Gastrocnemius medialis (tissue), 4 donors: ENCODE measurements around the gene AFF1. TPM values are rescaled to one million over a fixed set of nuclear protein-coding genes. Genes with fewer than 3 reads are reported as not detected.
"Not testable (repeated sequence)": the region's sequence is repeated elsewhere in the genome, so short reads cannot be mapped to it uniquely, and the experiment has no call there.

Experiments
- ATAC-seq, 2 donors: fragments of 150-250 bp; one replicate each; pipeline ENCODE4 v1.9.1; 2016
- DNase-seq, 2 donors: peaks; one replicate each; pipeline ENCODE4 v3.0.0-alpha.2; 2019
- H3K27ac ChIP-seq, 4 donors: fragments of 200-600 bp; sonication (generic); 1 replicate in 1 of 4; 2 replicates in 3 of 4; pipeline ENCODE4 v1.5.1; 2016 to 2018; ENCODE audit warnings: mild to moderate bottlenecking in 2 of 4, moderate library complexity in 1 of 4
- H3K27me3 ChIP-seq, 3 donors: fragments of 200-600 bp; sonication (generic) in 2 of 3; 1 replicate in 1 of 3; 2 replicates in 2 of 3; pipeline versions ENCODE4 v1.5.1 to v1.6.0; 2016 to 2019; ENCODE audit warnings: mild to moderate bottlenecking in 1 of 3, moderate library complexity in 1 of 3
- H3K36me3 ChIP-seq, 2 donors: fragments of 200-600 bp; sonication (generic) in 1 of 2; one replicate each; pipeline ENCODE4 v1.5.1; 2017 to 2018
- H3K4me1 ChIP-seq, 2 donors: fragments of 200-600 bp; sonication (generic) in 1 of 2; one replicate each; pipeline ENCODE4 v1.5.1; 2016 to 2017; ENCODE audit warnings: mild to moderate bottlenecking in 2 of 2
- H3K4me3 ChIP-seq, 4 donors: fragments of 200-600 bp; sonication (generic) in 3 of 4; 1 replicate in 1 of 4; 2 replicates in 3 of 4; pipeline ENCODE4 v1.5.1; 2016 to 2019; ENCODE audit warnings: mild to moderate bottlenecking in 2 of 4
- H3K9me3 ChIP-seq, 3 donors: fragments of 200-600 bp; sonication (generic) in 2 of 3; 1 replicate in 1 of 3; 2 replicates in 2 of 3; pipeline ENCODE4 v1.5.1; 2016 to 2019
- POLR2A ChIP-seq, 2 donors: fragments of 450-650 bp; IDR thresholded peaks; one replicate each; pipeline ENCODE4 v1.6.1; 2017; ENCODE audit warnings: antibody characterized with exemption in 2 of 2, mild to moderate bottlenecking in 2 of 2, moderate library complexity in 2 of 2
- in situ Hi-C, 4 donors: fragments of 200-750 bp; cut with MboI; loops; one replicate each; pipeline versions ENCODE4 v1.15.0 to v1.8.0; 2017; ENCODE audit warnings: low sequenced_read_pairs in 4 of 4
- intact Hi-C: fragments of 100-400 bp; cut with DNase I; formaldehyde crosslinking; loops from one replicate; pipeline ENCODE4 v1.15.1; 2023; ENCODE audit warnings: low total_unique reads
- total RNA-seq, 4 donors: library from RNA; depleted of rRNA; stranded (reverse); fragments of >200 nt; gene quantifications; one replicate each; pipeline versions ENCODE4 v1.1.0 to v1.2.3, GENCODE V29; 2016
- TF ChIP-seq, protein P1 (sequence below), 5 experiments: fragments of 450-650 bp in 3 of 5; fragments of 200-600 bp in 2 of 5; sonication (generic) in 2 of 5; IDR thresholded peaks in 4 of 5; conservative IDR thresholded peaks in 1 of 5; 1 replicate in 4 of 5; 2 replicates in 1 of 5; pipeline ENCODE4 v1.5.1; 2016 to 2019; ENCODE audit warnings: antibody characterized with exemption in 5 of 5, mild to moderate bottlenecking in 3 of 5, moderate library complexity in 3 of 5

Gene AFF1
- total RNA-seq, 4 donors from 2014 or later = 142 to 265 (median 197) TPM

DNA sequence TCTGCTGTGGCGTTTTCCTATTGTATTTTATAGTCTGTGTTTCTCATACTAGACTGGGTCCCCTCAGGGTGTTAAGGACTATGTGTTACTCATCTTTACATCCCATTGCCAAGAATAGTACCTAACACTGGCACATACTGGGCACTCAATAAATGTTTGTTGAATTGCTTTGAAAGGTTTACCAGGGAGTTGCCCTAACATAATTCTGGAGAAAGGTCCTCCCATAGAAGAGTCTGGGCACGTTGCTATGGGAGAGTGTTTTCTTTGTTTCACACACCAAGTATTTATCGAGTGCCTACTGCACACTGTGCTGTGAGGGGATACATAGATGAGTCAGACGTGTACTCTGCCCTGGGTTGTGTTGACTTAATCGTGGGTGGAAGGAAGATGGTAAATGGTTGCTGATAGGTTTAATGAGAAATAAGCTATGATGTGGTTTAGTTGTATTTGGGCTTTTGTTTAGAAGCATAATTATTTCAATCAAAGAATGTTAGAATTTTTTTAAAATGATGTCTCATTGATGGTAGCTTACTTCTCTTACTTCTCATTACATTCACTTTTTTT lies 42.9 kb downstream of the AFF1 start:
- peaks cover 10 to 17% of the 10 kb centered on the region in 2 donors for H3K4me1 ChIP-seq
- no peaks in the 10 kb centered on the region for H3K27me3 ChIP-seq
- no peaks in the 10 kb centered on the region for H3K36me3 ChIP-seq
- H3K4me3 ChIP-seq = no peak overlapping the region
- H3K9me3 ChIP-seq = no peaks in the 10 kb centered on the region
- ATAC-seq (no peak), DNase-seq (no peak)
- no peak overlapping the region for H3K27ac ChIP-seq
- no peak for TF ChIP-seq POLR2A (IDR thresholded peaks at IDR 0.05)
- TF ChIP-seq, protein P1, sequence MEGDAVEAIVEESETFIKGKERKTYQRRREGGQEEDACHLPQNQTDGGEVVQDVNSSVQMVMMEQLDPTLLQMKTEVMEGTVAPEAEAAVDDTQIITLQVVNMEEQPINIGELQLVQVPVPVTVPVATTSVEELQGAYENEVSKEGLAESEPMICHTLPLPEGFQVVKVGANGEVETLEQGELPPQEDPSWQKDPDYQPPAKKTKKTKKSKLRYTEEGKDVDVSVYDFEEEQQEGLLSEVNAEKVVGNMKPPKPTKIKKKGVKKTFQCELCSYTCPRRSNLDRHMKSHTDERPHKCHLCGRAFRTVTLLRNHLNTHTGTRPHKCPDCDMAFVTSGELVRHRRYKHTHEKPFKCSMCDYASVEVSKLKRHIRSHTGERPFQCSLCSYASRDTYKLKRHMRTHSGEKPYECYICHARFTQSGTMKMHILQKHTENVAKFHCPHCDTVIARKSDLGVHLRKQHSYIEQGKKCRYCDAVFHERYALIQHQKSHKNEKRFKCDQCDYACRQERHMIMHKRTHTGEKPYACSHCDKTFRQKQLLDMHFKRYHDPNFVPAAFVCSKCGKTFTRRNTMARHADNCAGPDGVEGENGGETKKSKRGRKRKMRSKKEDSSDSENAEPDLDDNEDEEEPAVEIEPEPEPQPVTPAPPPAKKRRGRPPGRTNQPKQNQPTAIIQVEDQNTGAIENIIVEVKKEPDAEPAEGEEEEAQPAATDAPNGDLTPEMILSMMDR (IDR thresholded peaks at IDR 0.05 in 4 of 5, conservative IDR thresholded peaks at IDR 0.05 in 1 of 5) = no peak
- in situ Hi-C loops (no loop called here), intact Hi-C loops (no loop called here)

DNA sequence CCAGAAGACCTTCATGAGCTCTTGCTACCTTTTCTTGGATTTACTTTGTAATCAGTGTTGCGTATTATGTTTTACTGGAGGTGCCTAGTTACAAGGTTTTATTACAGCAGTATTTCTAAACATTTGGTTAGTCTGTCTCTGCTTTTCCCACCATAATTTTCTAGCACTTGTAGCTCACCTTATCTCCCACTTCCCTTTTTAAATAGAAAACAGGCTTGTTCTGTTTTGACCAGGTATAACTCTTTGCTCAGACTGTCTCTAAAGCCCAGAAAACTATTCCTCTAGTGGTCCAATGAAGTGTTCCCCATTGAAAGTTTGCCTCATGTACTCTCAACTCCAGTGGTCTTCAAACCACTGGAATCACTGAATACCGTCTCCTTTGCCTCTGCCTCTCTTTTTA lies 43.9 kb downstream of the AFF1 start:
- Histone ChIP-seq H3K27me3 (no peaks in the 10 kb centered on the region), H3K36me3 (no peaks in the 10 kb centered on the region), H3K4me3 (no peak overlapping the region), H3K4me1 (peaks cover 4 to 11% of the 10 kb centered on the region in 2 donors), H3K27ac (no peak overlapping the region), H3K9me3 (no peaks in the 10 kb centered on the region)
- TF ChIP-seq POLR2A (IDR thresholded peaks at IDR 0.05) = no peak
- TF ChIP-seq, protein P1 (IDR thresholded peaks at IDR 0.05 in 4 of 5, conservative IDR thresholded peaks at IDR 0.05 in 1 of 5) = no peak
- intact Hi-C loops (no loop called here), in situ Hi-C loops (no loop called here)
- ATAC-seq = no peak
- no peak for DNase-seq

DNA sequence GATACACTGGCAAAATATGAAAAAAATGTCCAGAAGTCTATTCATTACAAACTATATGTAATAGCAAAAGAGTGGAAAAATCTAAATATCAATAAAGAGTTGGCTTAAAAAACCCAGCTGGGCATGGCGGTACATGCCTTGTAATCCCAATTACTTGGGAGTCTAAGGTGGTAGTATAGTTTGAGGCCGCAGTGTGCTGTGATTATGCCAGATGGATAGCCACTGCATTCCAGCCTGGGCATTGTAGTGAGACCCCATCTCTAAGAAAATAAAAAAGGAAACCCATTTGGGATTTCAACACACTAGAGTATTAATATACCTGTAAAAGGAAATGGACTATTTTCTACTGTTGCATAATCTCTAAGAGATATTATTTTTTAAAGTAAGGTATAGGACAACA lies 45.4 kb downstream of the AFF1 start:
- no peaks in the 10 kb centered on the region for H3K36me3 ChIP-seq
- DNase-seq (no peak), ATAC-seq (no peak)
- in situ Hi-C loops (no loop called here), intact Hi-C loops (no loop called here)
- H3K4me3 ChIP-seq = no peak overlapping the region
- TF ChIP-seq POLR2A (IDR thresholded peaks at IDR 0.05) = no peak
- TF ChIP-seq, protein P1 (IDR thresholded peaks at IDR 0.05 in 4 of 5, conservative IDR thresholded peaks at IDR 0.05 in 1 of 5) = no peak
- H3K27ac ChIP-seq = no peak overlapping the region
- no peaks in the 10 kb centered on the region for H3K9me3 ChIP-seq
- H3K27me3 ChIP-seq = no peaks in the 10 kb centered on the region
- peaks cover 4 to 11% of the 10 kb centered on the region in 2 donors for H3K4me1 ChIP-seq

DNA sequence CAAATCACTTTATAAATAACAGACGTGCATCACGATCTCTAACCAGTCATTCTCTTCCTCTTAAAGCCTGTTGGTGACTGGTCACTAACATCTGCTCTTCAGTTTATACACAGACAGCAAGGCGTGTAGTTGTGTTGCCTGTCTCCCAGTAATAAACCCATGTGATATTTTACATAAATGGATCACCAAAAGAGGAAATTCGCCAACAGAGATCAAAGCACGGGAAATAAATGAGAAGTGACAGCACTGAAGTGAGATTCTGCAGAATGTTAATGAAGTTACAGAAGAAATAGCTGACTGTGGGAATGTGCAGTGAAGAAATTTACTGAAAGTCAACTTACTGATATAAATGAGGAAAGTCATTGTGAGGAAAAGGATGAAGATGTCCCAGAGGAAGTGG lies 47.0 kb downstream of the AFF1 start:
- DNase-seq (peak in 1 of 2 donors; percentile 5), ATAC-seq (peak in 1 of 2 donors; percentile 24)
- H3K27me3 ChIP-seq = no peaks in the 10 kb centered on the region
- in situ Hi-C loops = no loop called here
- no peak for TF ChIP-seq POLR2A (IDR thresholded peaks at IDR 0.05)
- TF ChIP-seq, protein P1 (IDR thresholded peaks at IDR 0.05 in 4 of 5, conservative IDR thresholded peaks at IDR 0.05 in 1 of 5) = no peak
- H3K4me3 ChIP-seq = no peak overlapping the region
- H3K36me3 ChIP-seq = no peaks in the 10 kb centered on the region
- intact Hi-C loops = no loop called here
- no peak overlapping the region for H3K27ac ChIP-seq
- H3K9me3 ChIP-seq = no peaks in the 10 kb centered on the region
- H3K4me1 ChIP-seq = peaks cover 4 to 11% of the 10 kb centered on the region in 2 donors

DNA sequence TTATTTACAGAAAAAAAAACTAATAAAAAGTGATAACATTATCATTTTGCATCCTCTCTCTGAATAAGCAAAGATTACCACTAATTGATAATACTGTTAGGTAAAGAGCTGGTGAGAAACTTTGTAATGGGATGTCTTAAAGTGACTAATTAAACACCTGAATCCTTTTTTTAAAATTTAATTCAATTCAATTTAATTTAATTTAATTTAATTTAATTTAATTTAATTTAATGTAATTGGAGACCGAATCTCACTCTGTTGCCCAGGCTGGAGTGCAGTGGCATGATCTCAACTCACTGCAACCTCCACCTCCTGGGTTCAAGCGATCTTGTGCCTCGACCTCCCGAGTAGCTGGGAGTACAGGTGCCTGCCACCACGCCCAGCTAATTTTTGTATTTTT lies 51.0 kb downstream of the AFF1 start:
- ATAC-seq, H3K4me1 ChIP-seq, H3K9me3 ChIP-seq, intact Hi-C loops, DNase-seq, in situ Hi-C loops, H3K4me3 ChIP-seq, H3K27me3 ChIP-seq, H3K27ac ChIP-seq, H3K36me3 ChIP-seq: not testable (repeated sequence)

DNA sequence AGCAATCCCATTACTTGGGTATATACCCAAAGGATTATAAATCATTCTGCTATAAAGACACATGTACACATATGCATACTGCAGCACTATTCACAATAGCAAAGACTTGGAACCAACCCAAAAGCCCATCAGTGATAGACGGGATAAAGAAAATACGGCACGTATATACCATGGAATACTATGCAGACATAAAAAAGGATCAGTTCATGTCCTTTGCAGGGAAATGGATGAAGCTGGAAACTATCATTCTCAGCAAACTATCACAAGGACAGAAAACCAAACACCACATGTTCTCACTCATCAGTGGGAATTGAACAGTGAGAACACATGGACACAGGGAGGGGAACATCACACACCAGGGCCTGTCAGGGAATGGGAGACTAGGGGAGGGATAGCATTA lies 54.8 kb downstream of the AFF1 start:
- H3K4me3 ChIP-seq, intact Hi-C loops, H3K36me3 ChIP-seq, ATAC-seq, H3K27ac ChIP-seq, H3K9me3 ChIP-seq, H3K4me1 ChIP-seq, H3K27me3 ChIP-seq, in situ Hi-C loops, DNase-seq: not testable (repeated sequence)
